ENCODE results near the gene CELA3A. TPM values are rescaled to one million over a fixed set of nuclear protein-coding genes. Genes with fewer than 3 reads are reported as not detected.
"Not testable (repeated sequence)": the region's sequence is repeated elsewhere in the genome, so short reads cannot be mapped to it uniquely, and the experiment has no call there.

Gene CELA3A
- total RNA-seq, 4 donors from 2014 or later, result not detected

- H3K4me1 ChIP-seq, result no peaks in the 10 kb centered on the region
- no peaks in the 10 kb centered on the region for H3K9me3 ChIP-seq
- no peaks in the 10 kb centered on the region for H3K36me3 ChIP-seq
- intact Hi-C loops (cut with DNase I; ENCODE audit: low total_unique reads) (loop anchor here (2.0 kb wide), 1 partner anchor 26 kb away; no protein-coding TSS in a partner anchor), in situ Hi-C loops (cut with MboI; ENCODE audit: low sequenced_read_pairs in 4 of 4) (loop anchor here in 3 of 4 donors (10.0 to 25.0 kb wide), 4 partner anchors 72 to 204 kb away; no protein-coding TSS in a partner anchor)
- no peak overlapping the region for H3K4me3 ChIP-seq
- no peak overlapping the region for H3K27ac ChIP-seq
- ATAC-seq (no peak), DNase-seq (no peak)
- no peaks in the 10 kb centered on the region for H3K27me3 ChIP-seq
- TF ChIP-seq CTCF (IDR thresholded peaks at IDR 0.05 in 4 of 5, conservative IDR thresholded peaks at IDR 0.05 in 1 of 5), result no peak
- TF ChIP-seq POLR2A (IDR thresholded peaks at IDR 0.05), result no peak
Observed at GRCh38 chr1:21966247-21967000, 35.0 kb upstream of the CELA3A start.

GRCh38 chr1:21967216-21967615, 34.2 kb upstream of the CELA3A start:
- in situ Hi-C loops (cut with MboI; ENCODE audit: low sequenced_read_pairs in 4 of 4), result loop anchor here in 3 of 4 donors (10.0 to 25.0 kb wide), 4 partner anchors 72 to 205 kb away; no protein-coding TSS in a partner anchor
- not testable (repeated sequence) for ATAC-seq

GRCh38 chr1:21969066-21969465, 32.4 kb upstream of the CELA3A start:
- H3K36me3 ChIP-seq; ATAC-seq; H3K4me1 ChIP-seq; intact Hi-C loops (cut with DNase I; ENCODE audit: low total_unique reads); H3K9me3 ChIP-seq; H3K27me3 ChIP-seq; H3K27ac ChIP-seq; DNase-seq; H3K4me3 ChIP-seq: not testable (repeated sequence)
- in situ Hi-C loops (cut with MboI; ENCODE audit: low sequenced_read_pairs in 4 of 4), result loop anchor here in 3 of 4 donors (10.0 to 25.0 kb wide), 4 partner anchors 74 to 207 kb away; no protein-coding TSS in a partner anchor

More at GRCh38 chr1:21967216-21967615, 34.2 kb upstream of the CELA3A start:
- not testable (repeated sequence) for H3K4me3 ChIP-seq, DNase-seq, H3K36me3 ChIP-seq, H3K27me3 ChIP-seq, H3K9me3 ChIP-seq, H3K27ac ChIP-seq, H3K4me1 ChIP-seq
- intact Hi-C loops (cut with DNase I; ENCODE audit: low total_unique reads), result loop anchor here (2.0 kb wide), 1 partner anchor 26 kb away; no protein-coding TSS in a partner anchor

- in situ Hi-C loops (cut with MboI; ENCODE audit: low sequenced_read_pairs in 4 of 4), result loop anchor here in 2 of 4 donors (25.0 kb wide), 2 partner anchors 108 to 208 kb away; no protein-coding TSS in a partner anchor
Observed at GRCh38 chr1:21970523-21970922, 30.9 kb upstream of the CELA3A start.

GRCh38 chr1:21972973-21973441, 28.4 kb upstream of the CELA3A start:
- in situ Hi-C loops (cut with MboI; ENCODE audit: low sequenced_read_pairs in 4 of 4), result loop anchor here in 2 of 4 donors (25.0 kb wide), 2 partner anchors 111 to 211 kb away; no protein-coding TSS in a partner anchor
- H3K4me3 ChIP-seq; H3K9me3 ChIP-seq; H3K4me1 ChIP-seq; H3K36me3 ChIP-seq; ATAC-seq; H3K27me3 ChIP-seq; intact Hi-C loops (cut with DNase I; ENCODE audit: low total_unique reads); H3K27ac ChIP-seq; DNase-seq: not testable (repeated sequence)

More at GRCh38 chr1:21970523-21970922, 30.9 kb upstream of the CELA3A start:
- DNase-seq; ATAC-seq; H3K27ac ChIP-seq; H3K36me3 ChIP-seq; H3K4me3 ChIP-seq; H3K4me1 ChIP-seq; intact Hi-C loops (cut with DNase I; ENCODE audit: low total_unique reads); H3K9me3 ChIP-seq; H3K27me3 ChIP-seq: not testable (repeated sequence)

- not testable (repeated sequence) for ATAC-seq
Observed at GRCh38 chr1:21973948-21974347, 27.5 kb upstream of the CELA3A start.

GRCh38 chr1:21974699-21975098, 26.8 kb upstream of the CELA3A start:
- intact Hi-C loops (cut with DNase I; ENCODE audit: low total_unique reads); H3K4me1 ChIP-seq; H3K4me3 ChIP-seq; H3K9me3 ChIP-seq; H3K27ac ChIP-seq; DNase-seq; H3K36me3 ChIP-seq; H3K27me3 ChIP-seq: not testable (repeated sequence)
- ATAC-seq, result peak; percentile 73 to 86
- in situ Hi-C loops (cut with MboI; ENCODE audit: low sequenced_read_pairs in 4 of 4), result loop anchor here in 2 of 4 donors (25.0 kb wide), 2 partner anchors 112 to 212 kb away; no protein-coding TSS in a partner anchor

More at GRCh38 chr1:21973948-21974347, 27.5 kb upstream of the CELA3A start:
- intact Hi-C loops (cut with DNase I; ENCODE audit: low total_unique reads); H3K36me3 ChIP-seq; H3K27ac ChIP-seq; DNase-seq; H3K27me3 ChIP-seq; H3K9me3 ChIP-seq; H3K4me1 ChIP-seq; H3K4me3 ChIP-seq: not testable (repeated sequence)
- in situ Hi-C loops (cut with MboI; ENCODE audit: low sequenced_read_pairs in 4 of 4), result loop anchor here in 2 of 4 donors (25.0 kb wide), 2 partner anchors 112 to 212 kb away; no protein-coding TSS in a partner anchor

- H3K9me3 ChIP-seq; H3K4me3 ChIP-seq; H3K27ac ChIP-seq; H3K36me3 ChIP-seq; intact Hi-C loops (cut with DNase I; ENCODE audit: low total_unique reads); H3K27me3 ChIP-seq; DNase-seq; ATAC-seq; H3K4me1 ChIP-seq; in situ Hi-C loops (cut with MboI; ENCODE audit: low sequenced_read_pairs in 4 of 4): not testable (repeated sequence)
Observed at GRCh38 chr1:21975296-21975695, 26.2 kb upstream of the CELA3A start.

GRCh38 chr1:21976703-21977239, 24.7 kb upstream of the CELA3A start, which contains the start of gene CELA3B:
TSS of gene CELA3B (plus strand) at chr1:21977022. CDS start at chr1:21977040, 18 bp downstream.
- ATAC-seq; intact Hi-C loops (cut with DNase I; ENCODE audit: low total_unique reads); H3K4me3 ChIP-seq; H3K4me1 ChIP-seq; DNase-seq; H3K27ac ChIP-seq; H3K9me3 ChIP-seq; in situ Hi-C loops (cut with MboI; ENCODE audit: low sequenced_read_pairs in 4 of 4); H3K36me3 ChIP-seq; H3K27me3 ChIP-seq: not testable (repeated sequence)

- intact Hi-C loops (cut with DNase I; ENCODE audit: low total_unique reads); H3K4me3 ChIP-seq; H3K4me1 ChIP-seq; H3K27ac ChIP-seq; H3K9me3 ChIP-seq; H3K36me3 ChIP-seq; H3K27me3 ChIP-seq; ATAC-seq; in situ Hi-C loops (cut with MboI; ENCODE audit: low sequenced_read_pairs in 4 of 4); DNase-seq: not testable (repeated sequence)
Observed at GRCh38 chr1:21978209-21978608, 23.2 kb upstream of the CELA3A start.
